Measurements from ENCODE around the gene ARID3C. TPM values are rescaled to one million over a fixed set of nuclear protein-coding genes. Genes with fewer than 3 reads are reported as not detected.

Gene ARID3C
- total and polyA plus RNA-seq, 2 donors (not counting 1 experiment from before 2014, with no cell fraction given), result 0.17 TPM; not detected in 1

- no peaks in the 10 kb centered on the region for H3K27me3 ChIP-seq (ENCODE audit: control insufficient read depth, insufficient read depth, low read length)
- H4K20me1 ChIP-seq (ENCODE audit: control insufficient read depth, extremely low read depth, insufficient read depth, low read length), result no peaks in the 10 kb centered on the region
- no peak overlapping the region for H2AFZ ChIP-seq (ENCODE audit: low read length)
- no peak overlapping the region for H3K4me3 ChIP-seq (replicated peaks in 1 of 4; ENCODE audit: control extremely low read depth in 1 of 4, insufficient read depth in 1 of 4, low read depth in 3 of 4, low read length in 4 of 4)
- TF ChIP-seq EZH2 (IDR thresholded peaks at IDR 0.05; ENCODE audit: low read length, missing control alignments) (no peak), CTCF (conservative IDR thresholded peaks at IDR 0.05 in 1 of 2, IDR thresholded peaks at IDR 0.05 in 1 of 2; ENCODE audit: low read depth in 1 of 2, low read length in 2 of 2) (no peak)
- H3K36me3 ChIP-seq (ENCODE audit: control insufficient read depth, insufficient read depth, low read length), result peaks cover 3% of the 10 kb centered on the region
- H3K4me2 ChIP-seq (ENCODE audit: extremely low read depth, insufficient read depth, low read length), result no peak overlapping the region
- no peaks in the 10 kb centered on the region for H3K9me3 ChIP-seq (ENCODE audit: control insufficient read depth, insufficient read depth, low read depth, low read length)
- peaks cover 9% of the 10 kb centered on the region for H3K4me1 ChIP-seq (ENCODE audit: control insufficient read depth, extremely low read depth, insufficient read depth, low read length)
- no peak for DNase-seq (ENCODE audit: low read depth in 2 of 2)
- H3K27ac ChIP-seq (ENCODE audit: insufficient read depth, low read length), result no peak overlapping the region
- H3K9ac ChIP-seq (ENCODE audit: insufficient read depth, low read length), result no peak overlapping the region
- peaks cover 17% of the 10 kb centered on the region for H3K79me2 ChIP-seq (ENCODE audit: control insufficient read depth, insufficient read depth, low read length)
Measured at GRCh38 chr9:34663303-34663605, 34.4 kb upstream of the ARID3C start.

- TF ChIP-seq EZH2 (IDR thresholded peaks at IDR 0.05; ENCODE audit: low read length, missing control alignments) (no peak), CTCF (conservative IDR thresholded peaks at IDR 0.05 in 1 of 2, IDR thresholded peaks at IDR 0.05 in 1 of 2; ENCODE audit: low read depth in 1 of 2, low read length in 2 of 2) (no peak)
- no peak within 1 kb of the TSS for H2AFZ ChIP-seq (ENCODE audit: low read length)
- peaks cover 1% of the 10 kb centered on the region for H3K36me3 ChIP-seq (ENCODE audit: control insufficient read depth, insufficient read depth, low read length)
- no peak within 1 kb of the TSS for H3K27ac ChIP-seq (ENCODE audit: insufficient read depth, low read length)
- H3K27me3 ChIP-seq (ENCODE audit: control insufficient read depth, insufficient read depth, low read length), result no peaks in the 10 kb centered on the region
- H3K9ac ChIP-seq (ENCODE audit: insufficient read depth, low read length), result no peak within 1 kb of the TSS
- H3K4me2 ChIP-seq (ENCODE audit: extremely low read depth, insufficient read depth, low read length), result no peak within 1 kb of the TSS
- no peaks in the 10 kb centered on the region for H3K9me3 ChIP-seq (ENCODE audit: control insufficient read depth, insufficient read depth, low read depth, low read length)
- no peak for DNase-seq (ENCODE audit: low read depth in 2 of 2)
- peaks cover 13% of the 10 kb centered on the region for H3K79me2 ChIP-seq (ENCODE audit: control insufficient read depth, insufficient read depth, low read length)
- no peak within 1 kb of the TSS for H3K4me3 ChIP-seq (replicated peaks in 1 of 4; ENCODE audit: control extremely low read depth in 1 of 4, insufficient read depth in 1 of 4, low read depth in 3 of 4, low read length in 4 of 4)
- no peaks in the 10 kb centered on the region for H4K20me1 ChIP-seq (ENCODE audit: control insufficient read depth, extremely low read depth, insufficient read depth, low read length)
- H3K4me1 ChIP-seq (ENCODE audit: control insufficient read depth, extremely low read depth, insufficient read depth, low read length), result peaks cover 9% of the 10 kb centered on the region
Measured at GRCh38 chr9:34662526-34663302, 33.8 kb upstream of the ARID3C start, which contains the start of gene CCL27. TSS of gene CCL27 (minus strand) at chr9:34662657. CDS start at chr9:34662633, 24 bp downstream.

GRCh38 chr9:34659592-34660253 lies 30.9 kb upstream of the ARID3C start:
- Histone ChIP-seq H3K9ac (ENCODE audit: insufficient read depth, low read length) (no peak overlapping the region), H3K36me3 (ENCODE audit: control insufficient read depth, insufficient read depth, low read length) (no peaks in the 10 kb centered on the region), H3K4me2 (ENCODE audit: extremely low read depth, insufficient read depth, low read length) (no peak overlapping the region), H3K9me3 (ENCODE audit: control insufficient read depth, insufficient read depth, low read depth, low read length) (no peaks in the 10 kb centered on the region), H3K79me2 (ENCODE audit: control insufficient read depth, insufficient read depth, low read length) (no peaks in the 10 kb centered on the region), H2AFZ (ENCODE audit: low read length) (no peak overlapping the region), H4K20me1 (ENCODE audit: control insufficient read depth, extremely low read depth, insufficient read depth, low read length) (no peaks in the 10 kb centered on the region), H3K27me3 (ENCODE audit: control insufficient read depth, insufficient read depth, low read length) (no peaks in the 10 kb centered on the region), H3K4me1 (ENCODE audit: control insufficient read depth, extremely low read depth, insufficient read depth, low read length) (peaks cover 4% of the 10 kb centered on the region), H3K4me3 (replicated peaks in 1 of 4; ENCODE audit: control extremely low read depth in 1 of 4, insufficient read depth in 1 of 4, low read depth in 3 of 4, low read length in 4 of 4) (no peak overlapping the region), H3K27ac (ENCODE audit: insufficient read depth, low read length) (no peak overlapping the region)
- no peak for TF ChIP-seq CTCF (conservative IDR thresholded peaks at IDR 0.05 in 1 of 2, IDR thresholded peaks at IDR 0.05 in 1 of 2; ENCODE audit: low read depth in 1 of 2, low read length in 2 of 2)
- TF ChIP-seq EZH2 (IDR thresholded peaks at IDR 0.05; ENCODE audit: low read length, missing control alignments), result no peak
- no peak for DNase-seq (ENCODE audit: low read depth in 2 of 2)
